Calu3 (cell line): ENCODE data around the gene SFMBT1. TPM values are rescaled to one million over a fixed set of nuclear protein-coding genes. Genes with fewer than 3 reads are reported as not detected.

Experiments
- BruUV-seq: library from RNA; stranded (reverse); fragments of 400-500 nt; replicated peaks from 2 replicates; lab custom pipeline; 2021; lab: Mats Ljungman, UMichigan
- CTCF ChIA-PET: fragments of 300-600 bp; sonication (Branson Sonifier 250); formaldehyde crosslinking; loops from one replicate; lab custom pipeline; 2022; ENCODE audit warnings: antibody characterized with exemption; lab: Charles Lee
- DNase-seq: peaks from one replicate; pipeline ENCODE4 v3.0.0; 2022
- H3K27ac Mint-ChIP-seq: one replicate; pipeline ENCODE4 v1.8.0; 2022; ENCODE audit warnings: mixed read lengths; ENCODE audit not compliant: unreplicated experiment
- H3K27me3 Mint-ChIP-seq: one replicate; pipeline ENCODE4 v1.8.0; 2022; ENCODE audit warnings: mixed read lengths; ENCODE audit not compliant: unreplicated experiment
- H3K36me3 Mint-ChIP-seq: one replicate; pipeline ENCODE4 v1.8.0; 2022; ENCODE audit warnings: mild to moderate bottlenecking, moderate library complexity, mixed read lengths; ENCODE audit not compliant: insufficient read depth, unreplicated experiment
- H3K4me1 Mint-ChIP-seq: one replicate; pipeline ENCODE4 v1.8.0; 2022; ENCODE audit warnings: mild to moderate bottlenecking, low read depth, mixed read lengths; ENCODE audit not compliant: unreplicated experiment
- H3K4me3 Mint-ChIP-seq: one replicate; pipeline ENCODE4 v1.8.0; 2022; ENCODE audit warnings: mild to moderate bottlenecking, low read depth, moderate library complexity, mixed read lengths; ENCODE audit not compliant: unreplicated experiment
- H3K9me3 Mint-ChIP-seq: one replicate; pipeline ENCODE4 v1.8.0; 2022; ENCODE audit warnings: low read depth, mixed read lengths; ENCODE audit not compliant: unreplicated experiment
- CTCF ChIP-seq: fragments of 200-600 bp; IDR thresholded peaks from one replicate; pipeline ENCODE4 v1.8.0; 2022; ENCODE audit warnings: antibody characterized with exemption; ENCODE audit not compliant: unreplicated experiment
- intact Hi-C: fragments of 100-400 bp; cut with micrococcal nuclease; formaldehyde crosslinking; loops from one replicate; pipeline ENCODE4 v1.10.0; 2022; ENCODE audit not compliant: unreplicated experiment
- total RNA-seq: library from RNA; stranded (reverse); gene quantifications from 2 replicates; pipeline ENCODE4 v1.2.3, GENCODE V29; 2022

The SFMBT1 gene
- total RNA-seq, 1 experiment from 2014 or later: 36.6 TPM

DNA sequence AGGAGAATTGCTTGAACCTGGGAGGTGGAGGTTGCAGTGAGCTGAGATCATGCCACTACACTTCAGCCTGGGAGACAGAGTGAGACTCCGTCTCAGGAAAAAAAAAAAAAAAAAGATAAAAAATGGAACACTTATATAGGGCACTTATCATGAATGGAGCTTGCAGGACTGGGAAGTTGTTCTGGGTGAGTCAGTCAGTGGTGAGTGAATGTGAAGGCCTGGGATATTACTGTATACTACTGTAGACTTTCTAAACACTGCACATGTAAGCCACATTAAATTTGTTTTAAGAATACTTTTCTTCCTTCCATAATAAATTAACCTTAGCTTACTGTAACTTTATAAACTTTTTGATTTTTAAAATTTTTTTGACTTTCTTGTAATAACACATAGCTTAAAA is 59.8 kb downstream of the SFMBT1 start:
- peaks cover 21% of the 10 kb centered on the region for H3K4me1 Mint-ChIP-seq
- CTCF ChIA-PET: interaction anchor here (0.7 to 0.8 kb wide), 3 partner anchors 13 to 602 kb away, joined by 3 to 6 read pairs (median 4); no protein-coding TSS in a partner anchor
- BruUV-seq: no TSS peak

DNA sequence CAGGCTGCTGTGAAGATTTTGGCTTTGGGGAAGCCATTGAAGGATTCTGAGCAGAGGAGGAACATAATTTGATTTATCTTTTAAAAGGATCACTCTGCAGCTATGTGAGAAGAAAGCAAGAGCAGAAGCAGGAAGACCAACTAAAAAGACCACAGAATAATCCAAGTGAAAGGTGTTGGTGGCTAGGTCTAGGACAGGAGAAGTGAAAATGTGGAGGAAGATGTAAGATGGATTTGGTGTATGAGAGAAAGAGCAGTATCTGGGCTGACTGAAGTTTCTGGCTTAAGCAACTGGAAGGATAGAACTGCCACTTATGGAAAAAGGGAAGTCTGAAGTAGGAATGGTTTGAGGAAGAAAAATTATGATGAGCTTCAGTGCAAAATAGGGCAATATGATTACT is 62.0 kb downstream of the SFMBT1 start:
- intact Hi-C loops: no loop called here
- H3K9me3 Mint-ChIP-seq: no peaks in the 10 kb centered on the region
- no peaks in the 10 kb centered on the region for H3K36me3 Mint-ChIP-seq
- CTCF ChIA-PET: no interaction called here
- no peak for TF ChIP-seq CTCF
- no TSS peak for BruUV-seq
- no peaks in the 10 kb centered on the region for H3K27me3 Mint-ChIP-seq
- no peak overlapping the region for H3K27ac Mint-ChIP-seq
- H3K4me1 Mint-ChIP-seq: peaks cover 10% of the 10 kb centered on the region
- no peak for DNase-seq
- no peak overlapping the region for H3K4me3 Mint-ChIP-seq

More for the DNA sequence above, 59.8 kb downstream of the SFMBT1 start:
- Mint-ChIP-seq H3K27ac (no peak overlapping the region), H3K27me3 (no peaks in the 10 kb centered on the region), H3K36me3 (no peaks in the 10 kb centered on the region), H3K4me3 (no peak overlapping the region), H3K9me3 (no peaks in the 10 kb centered on the region)
- no peak for DNase-seq
- intact Hi-C loops: no loop called here
- no peak for TF ChIP-seq CTCF

DNA sequence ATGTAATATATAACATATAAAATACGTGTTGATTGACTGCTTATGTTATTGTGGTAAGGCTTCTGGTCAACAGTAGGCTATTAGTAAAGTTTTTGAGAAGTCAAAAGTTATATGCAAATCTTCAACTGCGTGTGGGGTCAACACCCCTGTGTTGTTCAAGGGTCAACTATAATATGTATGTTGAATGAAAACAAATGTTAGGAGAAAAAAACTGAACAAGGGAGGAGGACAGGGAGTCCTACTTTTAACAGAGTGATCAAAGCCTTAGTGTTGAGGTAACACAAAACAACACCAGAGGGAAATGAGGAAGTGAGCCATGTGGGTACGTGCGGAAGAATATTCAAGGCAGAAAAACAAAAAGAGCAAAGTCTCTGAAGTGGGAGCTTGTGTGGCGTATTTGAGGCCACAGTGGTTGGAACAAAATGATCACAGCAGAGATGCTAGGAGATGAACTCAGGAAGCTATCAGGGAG is 62.5 kb downstream of the SFMBT1 start:
- no peak for DNase-seq
- H3K27ac Mint-ChIP-seq: no peak overlapping the region
- no peak for TF ChIP-seq CTCF
- H3K4me3 Mint-ChIP-seq: no peak overlapping the region
- H3K9me3 Mint-ChIP-seq: no peaks in the 10 kb centered on the region
- BruUV-seq: no TSS peak
- CTCF ChIA-PET: no interaction called here
- intact Hi-C loops: no loop called here
- H3K4me1 Mint-ChIP-seq: peaks cover 11% of the 10 kb centered on the region
- no peaks in the 10 kb centered on the region for H3K27me3 Mint-ChIP-seq
- H3K36me3 Mint-ChIP-seq: no peaks in the 10 kb centered on the region

DNA sequence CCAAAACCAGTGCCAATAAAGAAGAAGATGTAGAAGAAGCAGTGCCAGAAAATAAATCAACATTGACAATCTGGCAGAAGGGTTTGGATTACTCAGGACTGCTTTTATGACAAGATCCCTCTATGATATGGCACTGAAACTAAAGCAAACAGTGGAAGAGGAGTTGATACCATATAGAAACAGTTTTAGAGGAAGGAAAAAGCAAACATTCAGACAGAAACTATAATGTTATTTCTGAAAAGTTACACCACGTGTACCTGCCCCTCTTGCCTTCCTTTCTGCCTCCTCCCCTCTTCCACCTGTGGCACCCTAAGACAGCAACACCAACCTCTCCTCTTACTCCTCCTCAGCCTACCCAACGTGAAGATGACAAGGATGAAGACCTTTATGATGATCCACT is 63.0 kb downstream of the SFMBT1 start:
- Mint-ChIP-seq H3K36me3 (no peaks in the 10 kb centered on the region), H3K4me1 (peaks cover 16% of the 10 kb centered on the region), H3K27me3 (no peaks in the 10 kb centered on the region), H3K4me3 (no peak overlapping the region), H3K27ac (no peak overlapping the region), H3K9me3 (no peaks in the 10 kb centered on the region)
- no peak for DNase-seq
- BruUV-seq: no TSS peak
- intact Hi-C loops: no loop called here
- CTCF ChIA-PET: no interaction called here
- no peak for TF ChIP-seq CTCF
